NCI-H460 (cell line): ENCODE data around the gene OBSL1. TPM values are rescaled to one million over a fixed set of nuclear protein-coding genes. Genes with fewer than 3 reads are reported as not detected.

ENCODE experiments used
- DNase-seq: peaks from one replicate; pipeline ENCODE4 v3.0.0-alpha.2; 2016; ENCODE audit warnings: low read depth; ENCODE audit errors: extremely low read depth
- total RNA-seq: library from RNA; depleted of rRNA; stranded (reverse); fragments of >200 nt; shearing (Covaris generic); gene quantifications from 2 replicates; pipeline ENCODE4 v1.2.3, GENCODE V29; 2014

OBSL1 gene
- total RNA-seq, 1 experiment from 2014 or later: 10.0 TPM

DNA sequence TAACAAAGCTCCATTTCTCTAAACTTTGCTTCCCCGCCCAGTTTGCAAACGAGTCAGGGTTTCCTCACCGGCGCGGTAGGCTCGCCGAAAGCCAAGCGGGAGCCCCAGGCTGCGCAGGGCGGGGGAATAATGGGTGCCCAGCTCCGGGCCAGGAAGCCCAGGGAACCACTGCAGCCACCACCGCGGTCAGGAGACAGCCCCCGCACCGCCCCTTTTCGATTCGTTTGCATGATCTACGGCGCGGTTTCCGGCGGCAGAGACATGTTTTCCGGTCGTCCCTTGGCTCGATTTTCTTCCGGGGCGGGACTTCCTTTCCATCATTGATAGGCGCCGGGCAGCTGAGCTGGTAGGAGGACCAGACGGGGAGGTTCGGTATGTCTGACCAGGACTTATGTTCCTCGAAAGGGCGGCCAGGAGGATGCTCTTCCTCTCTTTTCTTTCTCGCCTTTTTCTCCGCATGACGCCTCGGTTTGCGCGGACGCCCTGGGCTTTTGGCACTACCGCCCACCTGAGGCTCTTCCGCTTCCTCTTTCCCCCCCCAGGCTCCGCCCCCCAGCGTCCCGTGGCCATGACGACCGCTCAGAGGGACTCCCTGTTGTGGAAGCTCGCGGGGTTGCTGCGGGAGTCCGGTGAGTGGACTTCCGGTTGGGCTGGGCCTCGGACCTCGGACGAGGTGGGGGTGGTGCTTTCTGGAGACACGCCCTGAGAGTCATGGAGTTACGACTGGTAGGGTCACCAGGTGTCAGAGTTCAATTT is 26.4 kb upstream of the OBSL1 start, which contains the start of gene STK11IP:
TSS of gene STK11IP (plus strand) at position 306 of the 756 bp plus-strand sequence. CDS start at position 569, 263 bp downstream.
- peak; percentile 97 for DNase-seq

DNA sequence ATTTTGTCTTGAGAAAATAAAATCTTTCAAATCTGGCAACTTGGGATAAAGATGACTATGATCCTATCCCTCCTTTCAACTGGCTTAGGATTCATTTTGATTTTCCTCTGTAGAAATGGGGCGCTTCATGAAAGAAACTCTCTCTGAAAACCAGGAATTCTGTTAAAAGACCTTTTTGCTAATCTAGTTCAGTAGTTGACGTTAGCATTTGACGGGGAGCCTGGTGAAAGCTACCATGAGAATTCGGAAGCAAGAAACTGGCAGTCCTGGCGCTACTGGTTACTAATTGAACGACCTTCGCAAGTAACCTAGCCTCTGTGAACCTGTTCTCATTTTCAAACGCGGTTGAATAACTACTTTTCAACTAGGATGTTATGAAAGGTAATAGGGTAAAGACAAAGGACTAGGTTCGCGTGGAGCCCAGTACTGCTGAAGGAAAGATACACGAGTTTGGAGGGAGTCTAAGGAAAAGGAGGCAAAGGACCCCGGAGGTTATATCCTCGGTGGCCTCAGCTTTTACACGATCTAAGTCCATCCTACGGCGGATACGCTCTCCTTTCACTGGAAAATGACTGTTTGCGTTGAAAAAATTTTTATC is 25.7 kb upstream of the OBSL1 start:
- peak; percentile 3 for DNase-seq

DNA sequence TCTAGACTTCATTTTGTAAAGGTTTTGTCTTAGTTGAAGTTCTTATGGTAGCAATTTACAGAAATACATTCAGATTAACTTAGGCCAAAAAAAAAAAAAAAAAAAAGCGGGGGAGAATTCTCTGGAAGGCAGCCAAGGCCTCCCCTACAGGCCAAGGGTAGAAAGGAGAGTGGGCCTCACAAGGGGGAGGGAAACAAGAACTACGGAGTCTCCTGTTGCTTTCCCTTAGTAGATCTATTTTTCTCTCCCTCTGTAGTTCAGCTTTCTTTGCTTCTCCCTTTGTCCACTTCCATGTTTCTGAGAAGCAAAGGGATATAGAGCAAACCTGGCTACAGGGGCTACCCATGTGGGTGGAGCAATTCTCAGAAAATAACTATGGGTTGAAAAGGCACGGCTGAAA is 23.9 kb upstream of the OBSL1 start:
- DNase-seq: no peak

DNA sequence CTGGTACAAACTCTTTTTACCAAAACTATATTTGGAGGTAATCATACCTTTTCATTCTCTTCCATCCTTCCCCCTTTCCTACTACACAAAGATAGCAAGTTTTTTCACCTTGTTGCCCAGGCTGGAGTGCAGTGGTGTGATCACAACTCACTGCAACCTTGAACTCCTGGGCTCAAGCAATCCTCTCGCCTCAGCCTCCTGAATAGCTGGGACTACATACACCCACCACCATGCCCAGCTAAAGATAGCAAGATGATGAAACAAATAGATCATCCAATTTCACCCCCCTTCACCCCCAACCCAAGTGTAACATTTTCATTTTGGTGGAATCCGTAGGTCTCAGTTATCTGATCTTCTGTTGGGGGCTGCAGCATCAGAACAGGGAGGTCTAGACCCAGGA is 21.8 kb upstream of the OBSL1 start:
- DNase-seq: no peak

DNA sequence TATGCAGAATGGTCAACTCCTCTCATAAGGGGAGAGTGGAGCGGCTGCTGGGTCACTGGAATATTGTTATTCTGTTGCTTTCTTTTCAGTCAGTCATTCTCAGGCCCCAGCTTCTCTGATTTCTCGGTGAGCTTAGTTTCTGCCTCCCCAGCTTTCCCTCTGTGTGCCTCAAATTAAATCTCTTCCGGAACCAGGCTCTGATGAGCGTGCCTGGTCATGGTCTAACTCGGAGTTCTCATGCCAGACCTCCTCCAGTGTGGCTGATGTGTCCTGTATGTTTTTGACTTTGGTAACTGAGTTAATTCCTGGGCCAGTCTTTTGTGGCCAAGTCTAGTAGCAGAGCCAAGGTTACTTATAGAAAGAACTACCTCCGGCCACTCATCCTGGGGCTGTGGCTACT is 21.4 kb upstream of the OBSL1 start:
- DNase-seq: no peak

DNA sequence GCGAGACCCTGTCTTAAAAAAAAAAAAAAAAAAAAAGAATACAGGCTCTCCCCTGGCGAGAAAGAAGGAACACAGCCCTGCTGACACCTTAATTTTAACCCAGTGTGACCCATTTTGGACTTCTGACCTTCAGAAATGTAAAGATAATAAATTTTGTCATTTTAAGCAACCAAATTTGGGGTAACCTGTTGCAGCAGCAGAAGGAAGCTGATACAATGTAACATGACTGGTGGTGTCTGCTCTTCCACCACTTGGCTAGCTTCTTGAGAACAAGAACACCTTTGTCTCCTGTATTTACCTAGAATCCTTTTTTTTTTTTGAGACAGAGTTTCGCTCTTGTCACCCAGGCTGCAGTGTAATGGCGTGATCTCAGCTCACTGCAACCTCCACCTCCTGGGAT is 19.8 kb upstream of the OBSL1 start:
- DNase-seq: no peak

DNA sequence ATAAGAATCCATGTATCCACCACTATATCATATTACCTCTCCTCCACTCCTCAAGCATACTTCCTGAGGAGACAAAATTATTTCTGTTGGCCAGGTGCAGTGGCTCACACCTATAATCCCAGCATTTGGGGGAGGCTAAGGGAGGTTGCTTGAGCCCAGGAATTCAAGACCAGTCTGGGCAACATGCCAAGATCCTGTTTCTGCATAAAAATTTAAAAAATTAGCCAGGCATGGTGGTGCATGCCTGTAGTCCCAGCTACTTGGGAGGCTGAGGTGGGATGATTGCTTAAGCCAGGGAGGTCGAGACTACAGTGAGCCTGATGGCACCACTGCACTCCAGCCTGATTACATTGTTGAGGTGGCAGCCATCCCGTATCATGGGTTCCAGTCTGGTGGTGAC is 10.0 kb upstream of the OBSL1 start:
- no peak for DNase-seq

DNA sequence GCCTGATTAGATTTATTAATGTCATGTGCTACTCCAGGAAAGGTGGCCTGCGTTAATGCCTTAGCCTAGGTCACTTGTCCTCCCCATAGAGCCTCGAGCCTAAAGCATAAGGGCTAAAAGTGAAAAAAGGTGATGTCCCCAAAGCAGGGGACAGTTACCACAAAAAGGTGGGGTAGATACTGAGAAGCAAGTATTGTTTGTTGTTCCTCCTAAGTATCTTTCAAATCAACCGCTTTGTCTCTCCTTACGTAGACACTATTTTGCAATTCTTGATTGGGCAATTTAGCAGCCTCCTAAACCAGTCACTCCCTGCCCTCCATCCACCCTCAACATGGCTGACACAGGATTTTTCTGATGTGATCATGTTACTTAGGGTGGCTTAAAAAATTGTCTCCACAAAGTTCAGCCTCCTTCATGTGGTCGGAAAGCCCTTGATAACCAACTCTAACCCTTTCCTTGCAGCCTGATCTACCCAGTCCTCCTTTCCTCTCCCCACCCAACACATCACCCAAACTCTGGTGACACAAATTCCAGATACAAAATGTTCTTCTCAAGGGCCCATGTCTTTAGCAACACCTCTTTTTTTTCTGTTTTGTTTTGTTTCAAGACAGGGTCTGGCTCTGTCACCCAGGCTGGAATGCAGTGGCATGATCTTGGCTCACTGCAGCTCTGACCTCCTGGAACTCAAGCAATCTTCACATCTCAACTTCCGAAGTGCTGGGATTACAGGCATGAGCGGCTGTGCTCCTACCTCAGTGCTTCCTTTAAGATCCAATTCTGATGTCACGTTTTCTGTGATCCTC is 7.7 kb upstream of the OBSL1 start:
- DNase-seq: no peak

DNA sequence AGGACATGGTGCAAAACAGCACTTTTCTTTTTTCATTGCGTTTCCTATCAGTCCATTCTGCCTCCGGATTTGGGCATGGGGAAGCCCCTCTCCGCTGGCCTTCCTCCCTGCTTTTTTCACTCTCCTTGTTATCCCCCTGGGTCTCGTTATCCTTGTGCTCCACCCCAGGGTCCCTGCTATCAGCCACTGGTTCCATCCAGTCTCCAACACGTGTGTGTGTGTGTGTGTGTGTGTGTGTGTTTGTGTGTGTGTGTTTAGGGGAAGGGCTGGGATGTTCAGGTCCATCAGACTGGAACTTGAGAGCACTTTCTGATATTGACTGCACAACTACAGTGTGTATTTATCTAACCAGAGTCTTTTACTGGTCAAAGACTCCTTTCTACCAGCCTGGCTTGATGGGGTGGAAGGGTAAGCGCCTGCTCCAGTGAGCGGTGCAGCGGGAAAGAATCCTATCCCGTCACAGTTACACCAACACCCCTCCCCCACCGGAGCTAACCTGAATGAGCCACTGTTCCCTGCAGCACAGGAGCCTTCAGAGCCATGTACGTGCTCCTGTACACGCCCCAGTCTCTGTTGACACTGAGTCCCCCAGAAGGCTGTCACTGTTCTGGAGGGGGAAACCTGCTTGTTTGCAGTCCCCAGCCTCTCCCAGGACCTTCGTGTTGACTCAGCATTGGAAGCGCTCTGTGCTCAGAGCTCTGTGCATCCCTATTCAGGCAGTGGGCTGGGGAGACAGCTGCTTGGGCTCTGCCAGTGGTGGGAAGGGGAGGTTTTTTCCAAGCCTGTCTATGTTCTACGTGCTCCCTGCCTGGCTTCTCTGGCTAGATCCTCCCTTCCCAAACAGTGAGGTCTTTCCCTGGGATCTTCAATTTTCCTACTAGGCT is 5.4 kb upstream of the OBSL1 start:
- no peak for DNase-seq

DNA sequence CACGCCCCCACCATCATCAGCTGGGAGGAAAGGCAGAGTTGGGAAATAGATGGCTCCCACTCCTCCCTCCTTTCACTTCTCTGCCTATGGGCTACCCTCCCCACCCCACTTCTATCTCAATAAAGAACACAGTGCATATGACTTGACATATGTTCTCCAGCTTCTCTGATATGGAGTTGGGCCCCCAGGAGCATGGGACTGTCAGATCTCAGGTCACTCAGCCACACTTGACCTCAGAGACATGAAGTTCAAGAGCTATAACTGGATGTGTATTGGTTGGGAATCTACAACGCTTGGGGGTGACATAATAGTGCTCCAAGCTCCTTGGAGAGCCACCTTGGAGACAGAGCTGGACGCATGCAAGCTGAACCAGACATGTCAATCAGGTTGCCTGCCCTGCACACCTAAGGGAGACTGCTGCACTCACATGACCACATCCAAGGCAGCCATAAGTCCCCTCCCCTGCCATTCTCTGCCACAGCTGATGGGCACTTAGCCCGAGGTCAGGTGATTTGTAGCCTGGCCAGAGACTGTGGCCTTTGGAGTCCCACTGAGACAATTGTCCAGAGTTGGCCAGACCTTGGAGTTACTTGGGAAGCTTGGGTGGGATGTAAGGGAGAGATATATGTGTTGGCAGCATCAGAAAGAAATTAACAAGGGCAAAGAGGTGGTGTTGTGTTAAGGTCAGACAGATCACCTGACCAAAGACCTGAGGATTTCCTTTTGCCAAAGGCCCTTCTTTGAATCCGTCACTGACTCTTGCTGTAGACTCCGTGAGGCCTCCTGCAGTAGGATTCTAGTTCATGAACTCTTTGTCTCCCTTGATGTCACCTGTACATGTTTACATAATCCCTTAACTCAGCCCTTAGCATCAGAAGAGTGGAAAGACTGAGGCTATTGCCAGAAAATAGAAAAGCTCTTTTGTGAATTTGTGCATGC is 4.5 kb upstream of the OBSL1 start:
- DNase-seq: no peak

DNA sequence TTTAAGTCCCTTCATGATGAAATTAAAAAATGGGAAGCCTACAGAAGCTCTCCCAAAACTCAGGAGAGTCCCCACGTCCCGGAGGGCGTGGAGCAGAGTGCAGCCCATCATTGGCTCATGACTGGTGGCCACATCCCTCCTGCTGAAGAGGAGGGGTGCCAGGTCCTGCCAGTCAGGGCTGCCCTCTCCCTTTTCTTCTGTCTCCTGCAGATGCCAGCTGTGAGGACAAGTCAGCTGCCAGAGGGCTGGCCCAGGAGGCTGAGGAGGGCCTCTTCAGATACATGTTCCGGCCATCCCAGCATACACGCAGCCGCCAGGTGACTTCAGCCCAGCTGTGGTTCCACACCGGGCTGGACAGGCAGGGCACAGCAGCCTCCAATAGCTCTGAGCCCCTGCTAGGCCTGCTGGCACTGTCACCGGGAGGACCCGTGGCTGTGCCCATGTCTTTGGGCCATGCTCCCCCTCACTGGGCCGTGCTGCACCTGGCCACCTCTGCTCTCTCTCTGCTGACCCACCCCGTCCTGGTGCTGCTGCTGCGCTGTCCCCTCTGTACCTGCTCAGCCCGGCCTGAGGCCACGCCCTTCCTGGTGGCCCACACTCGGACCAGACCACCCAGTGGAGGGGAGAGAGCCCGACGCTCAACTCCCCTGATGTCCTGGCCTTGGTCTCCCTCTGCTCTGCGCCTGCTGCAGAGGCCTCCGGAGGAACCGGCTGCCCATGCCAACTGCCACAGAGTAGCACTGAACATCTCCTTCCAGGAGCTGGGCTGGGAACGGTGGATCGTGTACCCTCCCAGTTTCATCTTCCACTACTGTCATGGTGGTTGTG is 3.4 kb upstream of the OBSL1 start:
- no peak for DNase-seq

DNA sequence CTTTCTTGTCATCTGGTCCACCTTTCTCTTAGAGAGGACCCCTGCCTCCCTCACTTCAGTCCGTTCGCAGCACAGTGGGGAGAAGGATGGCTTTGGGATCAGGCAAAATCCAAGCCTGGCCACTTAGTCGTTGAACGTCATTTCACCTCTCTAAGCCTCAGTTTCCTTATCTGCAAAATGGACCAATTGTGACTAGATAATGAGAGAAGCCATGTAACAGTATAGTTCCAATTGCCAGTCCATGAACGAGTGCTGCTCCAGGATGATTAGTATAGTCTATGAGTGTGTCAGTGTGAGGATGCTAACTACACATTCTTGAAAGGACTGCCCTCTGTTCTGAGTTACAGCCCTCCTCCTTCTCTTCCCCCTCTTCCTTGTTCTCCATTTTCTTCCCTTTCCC is 1.8 kb upstream of the OBSL1 start:
- no peak for DNase-seq

DNA sequence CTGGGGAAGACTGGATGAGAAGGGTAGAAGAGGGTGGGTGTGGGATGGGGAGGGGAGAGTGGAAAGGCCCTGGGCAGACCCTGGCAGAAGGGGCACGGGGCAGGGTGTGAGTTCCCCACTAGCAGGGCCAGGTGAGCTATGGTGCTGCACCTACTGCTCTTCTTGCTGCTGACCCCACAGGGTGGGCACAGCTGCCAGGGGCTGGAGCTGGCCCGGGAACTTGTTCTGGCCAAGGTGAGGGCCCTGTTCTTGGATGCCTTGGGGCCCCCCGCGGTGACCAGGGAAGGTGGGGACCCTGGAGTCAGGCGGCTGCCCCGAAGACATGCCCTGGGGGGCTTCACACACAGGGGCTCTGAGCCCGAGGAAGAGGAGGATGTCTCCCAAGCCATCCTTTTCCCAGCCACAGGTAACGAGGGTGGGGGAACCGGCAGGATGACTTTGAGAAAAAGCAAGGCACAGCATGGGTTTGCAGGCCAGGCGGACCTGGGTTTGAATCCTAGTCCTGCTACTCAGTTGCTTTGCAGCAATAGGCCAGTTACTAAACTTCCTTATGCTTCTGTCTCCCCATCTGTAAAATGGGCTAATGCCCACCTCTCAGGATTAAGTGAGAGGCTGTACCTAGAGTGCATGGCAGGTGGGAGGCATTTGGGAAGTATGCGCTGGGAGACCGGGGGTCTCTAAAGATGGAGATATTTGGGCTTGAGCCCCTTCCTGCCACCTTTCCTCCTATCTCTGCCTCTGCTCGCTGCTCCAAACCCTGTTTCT is 1.1 kb upstream of the OBSL1 start, which contains the start of gene INHA:
TSS of gene INHA (plus strand) at position 74 of the 765 bp plus-strand sequence. CDS start at position 139, 65 bp downstream.
- DNase-seq: no peak

DNA sequence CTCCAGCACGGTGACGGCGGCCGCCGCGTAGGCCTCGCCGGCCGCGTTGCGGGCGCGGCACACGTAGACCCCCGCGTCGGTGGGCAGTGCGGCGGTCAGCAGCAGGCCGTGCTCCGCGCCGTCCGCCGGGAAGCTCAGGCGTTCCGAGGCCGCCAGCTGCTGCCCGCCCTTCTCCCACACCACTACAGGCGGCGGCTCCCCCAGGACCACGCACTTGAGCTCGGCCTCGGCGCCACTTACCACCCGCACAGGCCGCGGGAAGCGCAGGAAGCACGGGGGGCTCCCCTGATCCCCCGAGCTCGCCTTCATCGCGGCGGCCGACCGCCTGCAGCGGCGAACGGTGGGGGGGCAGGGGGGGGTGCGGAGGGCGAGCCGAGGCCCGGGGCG is 422 bp downstream of the OBSL1 start:
- DNase-seq: no peak

DNA sequence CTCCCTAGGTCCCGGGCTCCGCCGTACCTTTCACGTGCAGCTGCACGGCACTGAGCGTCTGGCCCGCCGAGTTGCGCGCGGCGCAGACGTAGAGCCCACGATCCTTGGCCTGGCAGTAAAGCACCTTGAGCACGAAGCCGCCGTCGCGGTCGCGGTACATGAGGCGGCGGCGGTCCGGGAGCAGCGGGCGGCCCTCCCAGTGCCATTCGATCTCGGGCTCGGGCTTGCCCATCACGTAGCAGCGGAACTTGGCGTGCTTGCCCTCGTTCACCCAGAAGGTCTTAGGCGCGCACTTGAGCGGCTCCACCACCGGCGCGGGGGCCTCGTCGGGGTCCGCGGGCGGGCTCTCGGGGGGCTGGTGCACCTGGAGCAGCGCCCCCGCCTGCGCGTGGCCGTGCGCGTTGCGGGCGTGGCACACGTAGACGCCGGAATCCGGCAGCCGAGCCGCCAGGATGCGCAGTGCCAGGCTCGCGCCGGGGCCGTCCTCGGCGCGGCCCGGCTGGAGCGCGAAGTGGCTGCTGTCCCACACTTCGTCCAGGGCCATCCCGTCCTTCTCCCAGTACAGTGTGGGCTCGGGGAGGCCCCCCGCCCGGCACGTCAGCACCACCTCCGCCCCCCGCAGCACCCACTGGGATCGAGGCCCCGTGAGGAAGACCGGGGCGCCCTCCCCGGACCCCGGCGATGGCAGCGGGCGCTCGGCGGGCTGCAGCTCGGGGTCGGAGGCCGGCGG is 980 bp downstream of the OBSL1 start:
- DNase-seq: no peak

DNA sequence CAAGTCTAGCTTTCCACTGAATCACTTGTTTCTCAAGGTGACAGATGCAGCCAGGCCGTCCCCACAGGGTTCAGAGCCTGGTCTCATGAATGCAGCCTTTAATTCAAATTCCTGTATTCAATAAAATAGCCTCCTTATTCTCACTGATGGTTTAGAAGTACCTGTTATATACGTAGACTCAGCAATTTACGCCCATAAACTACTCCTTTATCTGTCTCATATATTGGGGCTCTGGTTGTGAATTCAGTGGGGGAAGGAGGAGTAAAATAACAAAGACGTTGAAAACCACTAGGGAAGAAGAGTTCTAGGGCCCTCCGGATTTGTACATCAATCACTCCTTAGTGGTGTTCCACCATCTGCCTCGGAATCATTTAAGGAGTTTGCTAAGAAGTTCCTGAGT is 1.7 kb downstream of the OBSL1 start:
- no peak for DNase-seq

DNA sequence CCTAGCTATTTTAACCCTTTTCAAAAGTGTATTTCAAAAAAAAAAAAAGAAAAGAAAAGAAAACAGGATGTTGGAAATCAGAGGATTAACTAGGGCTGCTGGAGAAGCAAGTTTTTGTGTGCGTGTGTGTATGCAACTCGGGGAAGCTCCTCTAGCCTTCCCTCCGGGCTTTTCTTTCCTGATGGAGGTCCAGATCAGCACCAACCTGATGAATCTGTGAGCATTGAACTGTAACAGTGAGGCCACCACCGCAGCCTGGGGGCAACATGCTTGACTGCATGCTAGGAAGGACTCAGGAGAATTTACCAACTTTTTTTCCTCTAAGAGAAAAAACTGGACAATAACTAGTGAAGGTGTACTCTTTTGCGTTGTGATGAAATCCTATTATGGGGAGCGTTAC is 2.3 kb downstream of the OBSL1 start:
- no peak for DNase-seq
